ENCODE measurements around the gene FIGN. TPM values are rescaled to one million over a fixed set of nuclear protein-coding genes. Genes with fewer than 3 reads are reported as not detected.

Gene FIGN
- total and polyA plus RNA-seq, 2 of the 4 experiments (the other 2 are of a cell fraction) = 0.77 to 0.90 TPM

DNA sequence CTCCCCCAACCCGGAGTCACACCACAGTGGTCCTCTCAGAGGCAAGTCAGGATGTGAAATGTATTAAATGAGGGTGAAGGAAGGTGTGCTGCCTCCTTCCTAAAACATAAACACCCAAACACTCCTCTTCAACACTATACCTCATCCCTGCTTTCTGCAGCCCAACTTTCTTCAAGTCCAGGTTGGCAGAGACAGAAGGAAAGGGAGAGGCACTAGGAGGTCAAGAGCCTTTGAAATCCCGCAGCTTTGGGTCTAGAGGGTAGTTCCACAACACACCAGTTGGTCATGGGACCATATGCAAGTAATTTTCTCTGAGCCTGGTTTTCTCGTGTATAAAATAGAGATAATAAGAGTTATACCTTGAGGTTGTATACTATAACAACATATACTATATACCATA is 38.4 kb downstream of the FIGN start:
- DNase-seq (no peak), ATAC-seq (ENCODE audit: low read depth) (no peak)
- Histone ChIP-seq H3K4me2 (ENCODE audit: low read depth, low read length) (no peak overlapping the region), H2BK20ac (ENCODE audit: low read depth, low read length) (no peak overlapping the region), H3K56ac (ENCODE audit: extremely low read depth, insufficient read depth, low read length) (no peak overlapping the region), H2AK9ac (replicated peaks; ENCODE audit: low read depth, low read length, poor library complexity) (no peak overlapping the region), H3K18ac (ENCODE audit: low read depth, low read length) (no peak overlapping the region), H3K14ac (replicated peaks; ENCODE audit: low read depth, low read length) (no peak overlapping the region), H3K23ac (ENCODE audit: low read depth, low read length) (no peak overlapping the region), H4K20me1 (ENCODE audit: insufficient read depth, low read length) (no peaks in the 10 kb centered on the region), H3K9ac (ENCODE audit: low read depth, low read length) (no peak overlapping the region), H3K9me1 (ENCODE audit: insufficient read depth, low read length) (peaks cover 4% of the 10 kb centered on the region; the same call in 1 of the 2 replicates), H4K5ac (ENCODE audit: low read depth, low read length) (no peak overlapping the region), H2BK120ac (ENCODE audit: low read depth, low read length) (no peak overlapping the region; the same call in 1 of the 2 replicates), H3K36me3 (ENCODE audit: control insufficient read depth, insufficient read depth, low read length) (no peaks in the 10 kb centered on the region), H3K27me3 (ENCODE audit: control insufficient read depth, insufficient read depth, low read length) (no peaks in the 10 kb centered on the region), H3K4me3 (ENCODE audit: insufficient read depth, low read depth, low read length) (no peak overlapping the region), H2AK5ac (ENCODE audit: low read depth, low read length) (no peak overlapping the region), H2BK15ac (ENCODE audit: low read depth, low read length) (no peak overlapping the region), H2AFZ (replicated peaks; ENCODE audit: low read length, poor library complexity) (no peak overlapping the region), H4K8ac (ENCODE audit: low read depth in 2 of 2, low read length in 2 of 2) (no peak overlapping the region), H3K79me1 (ENCODE audit: low read depth in 1 of 2, low read length in 2 of 2) (peaks cover 4% of the 10 kb centered on the region in 2 experiments; a peak in 2 of 4 replicates), H3K27ac (ENCODE audit: insufficient read depth, low read length) (no peak overlapping the region), H2BK5ac (ENCODE audit: low read depth, low read length, poor library complexity, severe bottlenecking) (no peak overlapping the region), H3K4ac (ENCODE audit: low read depth, low read length) (no peak overlapping the region), H4K91ac (ENCODE audit: insufficient read depth, low read depth, low read length) (no peak overlapping the region), H3K4me1 (ENCODE audit: control insufficient read depth, insufficient read depth, low read length) (peaks cover 3% of the 10 kb centered on the region; the same call in 1 of the 2 replicates), H3K9me3 (ENCODE audit: control insufficient read depth, insufficient read depth, low read length) (no peaks in the 10 kb centered on the region)
- POLR2A ChIA-PET (ENCODE audit: unreplicated experiment) = no interaction called here
- CTCF ChIA-PET = interaction anchor here (0.7 kb wide), 1 partner anchor 1527 kb away, joined by 4 read pairs; no protein-coding TSS in a partner anchor
- TF ChIP-seq, protein P1, sequence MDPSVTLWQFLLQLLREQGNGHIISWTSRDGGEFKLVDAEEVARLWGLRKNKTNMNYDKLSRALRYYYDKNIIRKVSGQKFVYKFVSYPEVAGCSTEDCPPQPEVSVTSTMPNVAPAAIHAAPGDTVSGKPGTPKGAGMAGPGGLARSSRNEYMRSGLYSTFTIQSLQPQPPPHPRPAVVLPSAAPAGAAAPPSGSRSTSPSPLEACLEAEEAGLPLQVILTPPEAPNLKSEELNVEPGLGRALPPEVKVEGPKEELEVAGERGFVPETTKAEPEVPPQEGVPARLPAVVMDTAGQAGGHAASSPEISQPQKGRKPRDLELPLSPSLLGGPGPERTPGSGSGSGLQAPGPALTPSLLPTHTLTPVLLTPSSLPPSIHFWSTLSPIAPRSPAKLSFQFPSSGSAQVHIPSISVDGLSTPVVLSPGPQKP (IDR thresholded peaks at IDR 0.05; ENCODE audit: borderline replicate concordance, low read depth, low read length) = no peak
- TF ChIP-seq, protein P2, sequence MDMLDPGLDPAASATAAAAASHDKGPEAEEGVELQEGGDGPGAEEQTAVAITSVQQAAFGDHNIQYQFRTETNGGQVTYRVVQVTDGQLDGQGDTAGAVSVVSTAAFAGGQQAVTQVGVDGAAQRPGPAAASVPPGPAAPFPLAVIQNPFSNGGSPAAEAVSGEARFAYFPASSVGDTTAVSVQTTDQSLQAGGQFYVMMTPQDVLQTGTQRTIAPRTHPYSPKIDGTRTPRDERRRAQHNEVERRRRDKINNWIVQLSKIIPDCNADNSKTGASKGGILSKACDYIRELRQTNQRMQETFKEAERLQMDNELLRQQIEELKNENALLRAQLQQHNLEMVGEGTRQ (IDR thresholded peaks at IDR 0.05; ENCODE audit: low read depth, low read length) = no peak
- TF ChIP-seq CEBPB (IDR thresholded peaks at IDR 0.05; ENCODE audit: low read depth, low read length) = no peak
- TF ChIP-seq, protein P3, sequence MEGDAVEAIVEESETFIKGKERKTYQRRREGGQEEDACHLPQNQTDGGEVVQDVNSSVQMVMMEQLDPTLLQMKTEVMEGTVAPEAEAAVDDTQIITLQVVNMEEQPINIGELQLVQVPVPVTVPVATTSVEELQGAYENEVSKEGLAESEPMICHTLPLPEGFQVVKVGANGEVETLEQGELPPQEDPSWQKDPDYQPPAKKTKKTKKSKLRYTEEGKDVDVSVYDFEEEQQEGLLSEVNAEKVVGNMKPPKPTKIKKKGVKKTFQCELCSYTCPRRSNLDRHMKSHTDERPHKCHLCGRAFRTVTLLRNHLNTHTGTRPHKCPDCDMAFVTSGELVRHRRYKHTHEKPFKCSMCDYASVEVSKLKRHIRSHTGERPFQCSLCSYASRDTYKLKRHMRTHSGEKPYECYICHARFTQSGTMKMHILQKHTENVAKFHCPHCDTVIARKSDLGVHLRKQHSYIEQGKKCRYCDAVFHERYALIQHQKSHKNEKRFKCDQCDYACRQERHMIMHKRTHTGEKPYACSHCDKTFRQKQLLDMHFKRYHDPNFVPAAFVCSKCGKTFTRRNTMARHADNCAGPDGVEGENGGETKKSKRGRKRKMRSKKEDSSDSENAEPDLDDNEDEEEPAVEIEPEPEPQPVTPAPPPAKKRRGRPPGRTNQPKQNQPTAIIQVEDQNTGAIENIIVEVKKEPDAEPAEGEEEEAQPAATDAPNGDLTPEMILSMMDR (conservative IDR thresholded peaks at IDR 0.05; ENCODE audit: low read depth, low read length) = no peak
- dilution Hi-C loops (cut with HindIII; ENCODE audit: low sequenced_read_pairs, unreplicated experiment) (no loop called here), intact Hi-C loops (cut with micrococcal nuclease) (no loop called here), in situ Hi-C loops (cut with MboI; ENCODE audit: low sequenced_read_pairs) (no loop called here)
- WGBS, 2 experiments (ENCODE audit: extremely low coverage in 2 of 2, insufficient read length in 1 of 2) = no CpG with 5 or more reads among the region's 3 CpGs
- BruUV-seq (replicated peaks) = no TSS peak

Data from IMR-90 (cell line).